ENCODE results near the gene ABI2. TPM values are rescaled to one million over a fixed set of nuclear protein-coding genes. Genes with fewer than 3 reads are reported as not detected.

The ABI2 gene
- total RNA-seq = 28.0 and 33.3 TPM in 2 replicates

GRCh38 chr2:203327901-203328759 is at the start of gene ABI2:
ABI2 (plus strand) TSS chr2:203328394; CDS start chr2:203328515, 121 bp downstream.

Other genes starting within 250 kb of the ABI2 start
- 25.9 and 26.1 TPM in 2 replicates for gene CYP20A1, start 89.4 kb upstream of the ABI2 start, total RNA-seq
- gene RAPH1, start 206.9 kb downstream of the ABI2 start, total RNA-seq = 44.3 and 84.6 TPM in 2 replicates